Activated T-cell treated with anti-CD3 and anti-CD28 coated beads, Interleukin-2, amount 50 U/mL, for 48 hours (primary cell): ENCODE results near the gene SLC25A20.
"Not testable (repeated sequence)": the region's sequence is repeated elsewhere in the genome, so short reads cannot be mapped to it uniquely, and the experiment has no call there.

Experiments used
- DNase-seq, 2 experiments: peaks; one replicate each; pipeline ENCODE4 v3.0.0-alpha.2; 2020

Gene SLC25A20

GRCh38 chr3:48837163-48837562, 61.5 kb downstream of the SLC25A20 start:
- DNase-seq = no peak

GRCh38 chr3:48835650-48836366, 62.9 kb downstream of the SLC25A20 start:
- DNase-seq = no peak

GRCh38 chr3:48832684-48833083, 66.0 kb downstream of the SLC25A20 start:
- DNase-seq = no peak

GRCh38 chr3:48830715-48831114, 68.0 kb downstream of the SLC25A20 start:
- DNase-seq = no peak

- not testable (repeated sequence) for DNase-seq
Observed at GRCh38 chr3:48829525-48829924, 69.2 kb downstream of the SLC25A20 start.

GRCh38 chr3:48827874-48828273, 70.8 kb downstream of the SLC25A20 start:
- DNase-seq = not testable (repeated sequence)

GRCh38 chr3:48826451-48826850, 72.2 kb downstream of the SLC25A20 start:
- no peak for DNase-seq

- DNase-seq = no peak
Observed at GRCh38 chr3:48820612-48821324, 77.9 kb downstream of the SLC25A20 start.

GRCh38 chr3:48819234-48820221, 79.2 kb downstream of the SLC25A20 start:
- DNase-seq = no peak

- no peak for DNase-seq
Observed at GRCh38 chr3:48811524-48811923, 87.2 kb downstream of the SLC25A20 start.
